Measurements from ENCODE around the gene VWA5B1.

DNA sequence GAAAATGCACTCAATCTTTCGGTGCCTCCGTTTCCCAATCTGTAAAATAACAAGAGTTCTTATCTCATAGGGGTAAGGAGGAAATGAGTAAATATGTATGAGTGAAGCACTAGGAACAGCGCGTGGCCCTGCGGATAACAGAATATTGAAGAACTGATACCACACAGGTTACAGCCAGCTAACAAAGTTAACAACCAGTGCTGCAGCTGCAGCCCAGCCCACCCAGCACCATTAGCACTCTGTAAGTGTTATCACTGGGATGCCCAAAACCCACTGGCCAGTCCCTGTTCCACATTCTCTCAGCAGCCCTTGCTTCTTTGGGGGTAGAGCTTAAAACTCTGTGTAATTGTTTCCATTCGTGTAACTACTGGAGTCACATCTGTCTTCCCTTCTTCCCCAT, 89.5 kb downstream of the VWA5B1 start:
- TF ChIP-seq, protein P1, sequence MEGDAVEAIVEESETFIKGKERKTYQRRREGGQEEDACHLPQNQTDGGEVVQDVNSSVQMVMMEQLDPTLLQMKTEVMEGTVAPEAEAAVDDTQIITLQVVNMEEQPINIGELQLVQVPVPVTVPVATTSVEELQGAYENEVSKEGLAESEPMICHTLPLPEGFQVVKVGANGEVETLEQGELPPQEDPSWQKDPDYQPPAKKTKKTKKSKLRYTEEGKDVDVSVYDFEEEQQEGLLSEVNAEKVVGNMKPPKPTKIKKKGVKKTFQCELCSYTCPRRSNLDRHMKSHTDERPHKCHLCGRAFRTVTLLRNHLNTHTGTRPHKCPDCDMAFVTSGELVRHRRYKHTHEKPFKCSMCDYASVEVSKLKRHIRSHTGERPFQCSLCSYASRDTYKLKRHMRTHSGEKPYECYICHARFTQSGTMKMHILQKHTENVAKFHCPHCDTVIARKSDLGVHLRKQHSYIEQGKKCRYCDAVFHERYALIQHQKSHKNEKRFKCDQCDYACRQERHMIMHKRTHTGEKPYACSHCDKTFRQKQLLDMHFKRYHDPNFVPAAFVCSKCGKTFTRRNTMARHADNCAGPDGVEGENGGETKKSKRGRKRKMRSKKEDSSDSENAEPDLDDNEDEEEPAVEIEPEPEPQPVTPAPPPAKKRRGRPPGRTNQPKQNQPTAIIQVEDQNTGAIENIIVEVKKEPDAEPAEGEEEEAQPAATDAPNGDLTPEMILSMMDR (IDR thresholded peaks at IDR 0.05): no peak
- no peak for TF ChIP-seq POLR2A (IDR thresholded peaks at IDR 0.05)

Measured in uterus (tissue), 2 donors.